Adrenal gland (tissue), 12 donors: Measurements from ENCODE around the gene SIRPA. TPM values are rescaled to one million over a fixed set of nuclear protein-coding genes. Genes with fewer than 3 reads are reported as not detected.
"Not testable (repeated sequence)": the region's sequence is repeated elsewhere in the genome, so short reads cannot be mapped to it uniquely, and the experiment has no call there.

Experiments
- DNase-seq, 7 donors: peaks; one replicate each; pipeline ENCODE4 v3.0.0-alpha.2; 2019 to 2020
- H3K27ac ChIP-seq, 5 donors: fragments of 200-600 bp; sonication (generic) in 4 of 5; 1 replicate in 3 of 5; 2 replicates in 2 of 5; pipeline versions ENCODE4 v1.5.1 to v1.8.0; 2016 to 2020; ENCODE audit warnings: mild to moderate bottlenecking in 1 of 5
- H3K27me3 ChIP-seq: fragments of 200-600 bp; 2 replicates; pipeline ENCODE4 v1.8.0; 2021
- H3K36me3 ChIP-seq, 2 donors: fragments of 200-600 bp; replicated peaks in 1 of 2; 1 replicate in 1 of 2; 2 replicates in 1 of 2; pipeline versions ENCODE4 v1.5.1 to v1.8.0; 2018 to 2022
- H3K4me1 ChIP-seq, 2 donors: fragments of 200-600 bp; replicated peaks in 1 of 2; 1 replicate in 1 of 2; 2 replicates in 1 of 2; pipeline versions ENCODE4 v1.5.1 to v1.8.0; 2018 to 2021
- H3K4me3 ChIP-seq, 4 donors: fragments of 200-600 bp; sonication (generic) in 3 of 4; one replicate each; pipeline ENCODE4 v1.5.1; 2016 to 2018
- H3K9me3 ChIP-seq, 3 donors: fragments of 200-600 bp; sonication (generic) in 1 of 3; replicated peaks in 1 of 3; 1 replicate in 2 of 3; 2 replicates in 1 of 3; pipeline versions ENCODE4 v1.5.1 to v1.8.0; 2016 to 2021
- POLR2A ChIP-seq, 2 donors: fragments of 450-650 bp; IDR thresholded peaks; one replicate each; pipeline ENCODE4 v1.6.1; 2017; ENCODE audit warnings: antibody characterized with exemption in 2 of 2, mild to moderate bottlenecking in 2 of 2, moderate library complexity in 1 of 2
- WGBS, 4 donors: extraction: QIAGEN DNeasy Blood & Tissue Kit in 2 of 4; methylation state at CpG; one replicate each; pipeline versions ENCODE4 v1.1.5 to v1.1.7; 2013 to 2017; 5-methylcytosine and 5-hydroxymethylcytosine counted together
- intact Hi-C, 2 donors: fragments of 100-400 bp; cut with DNase I; formaldehyde crosslinking; loops; one replicate each; pipeline versions ENCODE4 v1.14.1 to v1.15.0; 2022 to 2023
- polyA plus RNA-seq, 3 donors: library from polyadenylated mRNA; stranded (reverse); fragments of 200-250 nt in 2 of 3; fragments of 350-450 nt in 1 of 3; fragmentation: Illumina TruSeq in 1 of 3; extraction: RNeasy Lipid Tissue Mini Kit (QIAGEN cat#74804) in 1 of 3; gene quantifications; one replicate each; pipeline ENCODE4 v1.2.3, GENCODE V29; 2013 to 2014
- total RNA-seq, 9 donors: library from RNA; depleted of rRNA in 4 of 9; stranded (reverse); fragments of >200 nt in 4 of 9; fragments of 120-200 nt in 1 of 9; fragmentation: NEBNext Ultra II Directional in 1 of 9; extraction: Animal tissue kit (Norgen Biotek cat#: 25700) in 1 of 9; gene quantifications; one replicate each; pipeline versions ENCODE4 v1.1.0 to v1.2.4, GENCODE V29; 2013 to 2023
- TF ChIP-seq, protein P1 (sequence below), 6 experiments: fragments of 450-650 bp in 4 of 6; fragments of 200-600 bp in 2 of 6; sonication (generic) in 1 of 6; IDR thresholded peaks; 1 replicate in 5 of 6; 2 replicates in 1 of 6; pipeline versions ENCODE4 v1.5.1 to v1.8.0; 2016 to 2021; ENCODE audit warnings: antibody characterized with exemption in 6 of 6, mild to moderate bottlenecking in 2 of 6, moderate library complexity in 1 of 6
- donor health status: healthy with polysubstance abuse.
- donor health status: Bipolar disorder and iron deficiency.
- donor health status: DM: yes; HTN: yes; CAD: no.
- donor health status: DM: no; HTN: no; CAD: no.
- donor health status: DM: no; HTN: no; CAD: no.
- donor health status: DM: yes; HTN: yes; CAD: no.

The SIRPA gene
- total and polyA plus RNA-seq, 12 donors = 22.2 to 102 (median 71.1) TPM

DNA sequence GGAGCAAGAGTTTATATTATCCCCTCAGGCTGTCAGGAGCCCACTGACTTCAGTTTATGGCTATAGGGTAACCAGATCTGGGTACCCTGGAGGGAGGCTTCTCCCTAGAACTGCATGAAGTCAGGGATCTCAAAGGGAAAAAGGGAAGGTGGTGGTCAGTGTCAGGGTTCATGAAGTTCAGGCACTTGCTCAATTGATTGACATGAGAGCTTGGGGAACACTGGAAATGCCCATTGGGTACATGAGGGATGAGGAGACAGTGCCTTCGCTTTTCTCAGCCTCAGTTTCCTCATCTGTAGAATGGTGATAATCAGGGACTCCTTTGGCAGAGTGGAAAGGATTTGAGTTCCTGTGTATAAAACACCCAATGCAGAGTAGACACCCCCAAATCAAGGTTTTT is 22.6 kb downstream of the SIRPA start:
- Histone ChIP-seq H3K27me3 (no peaks in the 10 kb centered on the region), H3K4me1 (no peaks in the 10 kb centered on the region), H3K36me3 (peaks cover 0 to 42% of the 10 kb centered on the region in 2 donors), H3K27ac (no peak overlapping the region), H3K4me3 (no peak overlapping the region), H3K9me3 (no peaks in the 10 kb centered on the region)
- DNase-seq = no peak
- TF ChIP-seq, protein P1, sequence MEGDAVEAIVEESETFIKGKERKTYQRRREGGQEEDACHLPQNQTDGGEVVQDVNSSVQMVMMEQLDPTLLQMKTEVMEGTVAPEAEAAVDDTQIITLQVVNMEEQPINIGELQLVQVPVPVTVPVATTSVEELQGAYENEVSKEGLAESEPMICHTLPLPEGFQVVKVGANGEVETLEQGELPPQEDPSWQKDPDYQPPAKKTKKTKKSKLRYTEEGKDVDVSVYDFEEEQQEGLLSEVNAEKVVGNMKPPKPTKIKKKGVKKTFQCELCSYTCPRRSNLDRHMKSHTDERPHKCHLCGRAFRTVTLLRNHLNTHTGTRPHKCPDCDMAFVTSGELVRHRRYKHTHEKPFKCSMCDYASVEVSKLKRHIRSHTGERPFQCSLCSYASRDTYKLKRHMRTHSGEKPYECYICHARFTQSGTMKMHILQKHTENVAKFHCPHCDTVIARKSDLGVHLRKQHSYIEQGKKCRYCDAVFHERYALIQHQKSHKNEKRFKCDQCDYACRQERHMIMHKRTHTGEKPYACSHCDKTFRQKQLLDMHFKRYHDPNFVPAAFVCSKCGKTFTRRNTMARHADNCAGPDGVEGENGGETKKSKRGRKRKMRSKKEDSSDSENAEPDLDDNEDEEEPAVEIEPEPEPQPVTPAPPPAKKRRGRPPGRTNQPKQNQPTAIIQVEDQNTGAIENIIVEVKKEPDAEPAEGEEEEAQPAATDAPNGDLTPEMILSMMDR (IDR thresholded peaks at IDR 0.05) = no peak
- no peak for TF ChIP-seq POLR2A (IDR thresholded peaks at IDR 0.05)
- 95 to 100% (median 100%) methylated on average over 1 of the region's 1 CpG for WGBS, 4 donors
- intact Hi-C loops = no loop called here

GRCh38 chr20:1918491-1919165 is 23.4 kb downstream of the SIRPA start:
- Histone ChIP-seq H3K27ac (no peak overlapping the region), H3K4me1 (no peaks in the 10 kb centered on the region), H3K36me3 (peaks cover 0 to 45% of the 10 kb centered on the region in 2 donors), H3K27me3 (no peaks in the 10 kb centered on the region), H3K9me3 (no peaks in the 10 kb centered on the region), H3K4me3 (no peak overlapping the region)
- intact Hi-C loops = no loop called here
- TF ChIP-seq POLR2A (IDR thresholded peaks at IDR 0.05) = no peak
- TF ChIP-seq, protein P1 (IDR thresholded peaks at IDR 0.05) = no peak
- DNase-seq = no peak
- WGBS, 4 donors = 84 to 92% (median 86%) methylated on average over 6 to 12 of the region's 12 CpGs

DNA sequence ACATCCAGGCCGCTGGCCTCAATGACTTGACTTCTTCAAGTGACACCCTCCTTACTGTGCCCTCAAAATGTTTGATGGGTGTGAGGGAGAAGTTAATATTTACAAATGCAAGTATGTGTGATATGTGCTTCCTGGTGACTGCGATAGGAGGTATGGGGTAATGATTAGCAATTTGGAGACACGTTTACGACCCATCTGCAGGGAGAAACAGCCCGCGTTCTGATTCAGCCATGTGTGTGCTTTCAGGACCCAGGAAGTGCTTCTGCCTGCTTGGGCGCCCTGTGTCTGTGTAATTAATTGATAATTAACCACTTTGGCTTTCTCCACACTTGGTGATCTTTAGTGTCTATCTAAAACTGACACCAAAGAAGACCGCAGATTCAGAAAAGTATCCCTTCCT is 25.0 kb downstream of the SIRPA start:
- no peak for DNase-seq
- WGBS, 4 donors = 79 to 86% (median 85%) methylated on average over 8 of the region's 8 CpGs
- Histone ChIP-seq H3K4me3 (no peak overlapping the region), H3K27me3 (no peaks in the 10 kb centered on the region), H3K9me3 (no peaks in the 10 kb centered on the region), H3K4me1 (no peaks in the 10 kb centered on the region), H3K27ac (no peak overlapping the region), H3K36me3 (peaks cover 0 to 46% of the 10 kb centered on the region in 2 donors)
- TF ChIP-seq POLR2A (IDR thresholded peaks at IDR 0.05) = no peak
- TF ChIP-seq, protein P1 (IDR thresholded peaks at IDR 0.05) = no peak
- intact Hi-C loops = no loop called here

DNA sequence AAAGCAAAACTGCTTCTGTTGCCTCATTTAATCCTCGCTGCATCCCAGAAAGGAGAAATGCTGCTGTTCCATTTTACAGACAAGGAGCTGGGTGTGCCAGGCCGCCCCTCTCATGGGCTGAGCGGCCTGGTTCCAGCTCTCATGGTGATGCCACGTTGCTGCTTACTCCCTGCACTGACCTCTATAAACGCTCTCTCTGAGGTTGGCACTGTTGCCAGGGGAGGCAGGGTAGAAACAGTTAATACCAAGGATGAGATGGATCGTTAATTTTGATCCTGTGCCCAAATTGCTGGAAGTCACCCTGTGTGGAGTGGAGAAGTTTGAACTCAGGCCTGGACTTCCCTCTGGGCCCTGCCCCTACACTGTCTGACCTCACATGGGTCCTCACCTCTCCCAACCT is 25.6 kb downstream of the SIRPA start:
- Histone ChIP-seq H3K4me1 (no peaks in the 10 kb centered on the region), H3K4me3 (no peak overlapping the region), H3K27ac (no peak overlapping the region), H3K27me3 (no peaks in the 10 kb centered on the region), H3K36me3 (peaks cover 0 to 44% of the 10 kb centered on the region in 2 donors), H3K9me3 (no peaks in the 10 kb centered on the region)
- intact Hi-C loops = no loop called here
- TF ChIP-seq, protein P1 (IDR thresholded peaks at IDR 0.05) = no peak
- no peak for TF ChIP-seq POLR2A (IDR thresholded peaks at IDR 0.05)
- WGBS, 4 donors = 66 to 73% (median 68%) methylated on average over 5 to 6 of the region's 6 CpGs
- no peak for DNase-seq

- DNase-seq, intact Hi-C loops, H3K4me1 ChIP-seq, H3K9me3 ChIP-seq, H3K4me3 ChIP-seq, H3K27me3 ChIP-seq, H3K27ac ChIP-seq: not testable (repeated sequence)
- 53 to 77% (median 65%) methylated on average over 3 to 4 of the region's 4 CpGs; no CpG with 5 or more reads in 1 of the 4 donors for WGBS, 4 donors
- peaks cover 0 to 32% of the 10 kb centered on the region in 2 donors for H3K36me3 ChIP-seq
Observed at GRCh38 chr20:1921985-1922384, 26.8 kb downstream of the SIRPA start.
